ENCODE data around the gene SURF1. TPM values are rescaled to one million over a fixed set of nuclear protein-coding genes. Genes with fewer than 3 reads are reported as not detected.
A peak's percentile ranks its signal among the peaks of the same experiment; 100 is the strongest.

The SURF1 gene
- total RNA-seq, 1 experiment from 2014 or later: 28.1 TPM

GRCh38 chr9:133375116-133375723 lies 18.9 kb upstream of the SURF1 start:
- H4K20me1 ChIP-seq (ENCODE audit: low read length): peaks cover 17% of the 10 kb centered on the region; the same call in 1 of the 2 replicates
- peak overlapping the region; percentile 93 for H3K4me2 ChIP-seq (ENCODE audit: low read length)
- no peaks in the 10 kb centered on the region for H3K9me3 ChIP-seq (ENCODE audit: low read length)
- H3K4me3 ChIP-seq (ENCODE audit: low read length): peak overlapping the region; percentile 78
- POLR2A ChIA-PET (ENCODE audit: unreplicated experiment): no interaction called here
- peak overlapping the region; percentile 26; the same call in 1 of the 2 replicates for H3K27ac ChIP-seq (ENCODE audit: low read length)
- TF ChIP-seq CTCF (conservative IDR thresholded peaks at IDR 0.05; ENCODE audit: low read depth, low read length) (no peak; the same call in 1 of the 2 replicates), EZH2phosphoT487 (IDR thresholded peaks at IDR 0.05; ENCODE audit: borderline replicate concordance, low read length) (no peak), EZH2 (IDR thresholded peaks at IDR 0.05; ENCODE audit: low read length, unreplicated experiment) (no peak)
- DNase-seq (no peak), ATAC-seq (peak; percentile 16)
- peaks cover 7% of the 10 kb centered on the region; the same call in 1 of the 2 replicates for H3K4me1 ChIP-seq (ENCODE audit: insufficient read depth, low read length)
- BruUV-seq (replicated peaks): no TSS peak
- no peak overlapping the region for H2AFZ ChIP-seq (ENCODE audit: low read length)
- H3F3A ChIP-seq (ENCODE audit: low read length, unreplicated experiment): no peaks in the 10 kb centered on the region
- peak overlapping the region; percentile 90 for H3K9ac ChIP-seq (ENCODE audit: low read length)
- CTCF ChIA-PET: no interaction called here
- H3K79me2 ChIP-seq (ENCODE audit: low read length): peaks cover 55% of the 10 kb centered on the region
- H3K27me3 ChIP-seq (ENCODE audit: low read length): no peaks in the 10 kb centered on the region
- intact Hi-C loops (cut with micrococcal nuclease): no loop called here
- H3K36me3 ChIP-seq (ENCODE audit: low read depth, low read length): no peaks in the 10 kb centered on the region
- no peaks in the 10 kb centered on the region for H3K9me2 ChIP-seq (replicated peaks; ENCODE audit: low read length)

GRCh38 chr9:133374612-133375115 lies 18.4 kb upstream of the SURF1 start:
- H3K27ac ChIP-seq (ENCODE audit: low read length): no peak overlapping the region
- peaks cover 7% of the 10 kb centered on the region; the same call in 1 of the 2 replicates for H3K4me1 ChIP-seq (ENCODE audit: insufficient read depth, low read length)
- H3K4me2 ChIP-seq (ENCODE audit: low read length): peak overlapping the region; percentile 93
- no peaks in the 10 kb centered on the region for H3K27me3 ChIP-seq (ENCODE audit: low read length)
- H2AFZ ChIP-seq (ENCODE audit: low read length): no peak overlapping the region
- peaks cover 20% of the 10 kb centered on the region; the same call in 1 of the 2 replicates for H4K20me1 ChIP-seq (ENCODE audit: low read length)
- no peaks in the 10 kb centered on the region for H3K9me2 ChIP-seq (replicated peaks; ENCODE audit: low read length)
- TF ChIP-seq EZH2phosphoT487 (IDR thresholded peaks at IDR 0.05; ENCODE audit: borderline replicate concordance, low read length) (no peak), CTCF (conservative IDR thresholded peaks at IDR 0.05; ENCODE audit: low read depth, low read length) (no peak), EZH2 (IDR thresholded peaks at IDR 0.05; ENCODE audit: low read length, unreplicated experiment) (no peak)
- no peaks in the 10 kb centered on the region for H3K9me3 ChIP-seq (ENCODE audit: low read length)
- H3K9ac ChIP-seq (ENCODE audit: low read length): peak overlapping the region; percentile 90
- DNase-seq (no peak), ATAC-seq (no peak)
- intact Hi-C loops (cut with micrococcal nuclease): no loop called here
- H3K4me3 ChIP-seq (ENCODE audit: low read length): peak overlapping the region; percentile 78
- no peaks in the 10 kb centered on the region for H3F3A ChIP-seq (ENCODE audit: low read length, unreplicated experiment)
- H3K79me2 ChIP-seq (ENCODE audit: low read length): peaks cover 60% of the 10 kb centered on the region
- CTCF ChIA-PET: no interaction called here
- POLR2A ChIA-PET (ENCODE audit: unreplicated experiment): no interaction called here
- H3K36me3 ChIP-seq (ENCODE audit: low read depth, low read length): no peaks in the 10 kb centered on the region
- BruUV-seq (replicated peaks): TSS peak; percentile 44

DNA sequence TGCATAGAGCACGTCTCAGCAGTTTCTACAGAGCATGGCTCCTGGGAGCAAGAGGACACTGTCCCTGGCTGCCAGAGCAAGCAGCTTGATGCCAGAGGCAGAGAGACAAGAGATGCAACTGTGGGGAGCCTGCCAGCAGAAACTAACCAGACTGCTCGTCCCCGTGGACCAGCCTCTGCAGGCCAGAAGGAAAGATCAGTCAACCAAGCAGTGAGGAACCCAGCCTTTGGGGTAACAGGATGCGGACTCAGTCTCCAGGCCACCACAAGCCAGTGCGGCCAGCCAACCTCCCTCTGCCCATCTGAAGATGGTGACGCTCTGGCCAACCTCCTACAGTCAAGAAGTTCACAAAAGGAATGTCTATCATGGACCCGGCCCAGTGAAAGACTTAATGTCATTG lies 15.9 kb upstream of the SURF1 start:
- BruUV-seq (replicated peaks): no TSS peak
- Histone ChIP-seq H3F3A (ENCODE audit: low read length, unreplicated experiment) (no peaks in the 10 kb centered on the region), H2AFZ (ENCODE audit: low read length) (no peak overlapping the region), H3K4me2 (ENCODE audit: low read length) (no peak overlapping the region), H3K9me3 (ENCODE audit: low read length) (no peaks in the 10 kb centered on the region), H3K4me3 (ENCODE audit: low read length) (no peak overlapping the region), H3K36me3 (ENCODE audit: low read depth, low read length) (no peaks in the 10 kb centered on the region; the same call in 1 of the 2 replicates), H3K79me2 (ENCODE audit: low read length) (peaks cover 86% of the 10 kb centered on the region), H3K9me2 (replicated peaks; ENCODE audit: low read length) (no peaks in the 10 kb centered on the region), H4K20me1 (ENCODE audit: low read length) (peaks cover 37% of the 10 kb centered on the region; the same call in 1 of the 2 replicates), H3K27me3 (ENCODE audit: low read length) (no peaks in the 10 kb centered on the region), H3K27ac (ENCODE audit: low read length) (no peak overlapping the region), H3K4me1 (ENCODE audit: insufficient read depth, low read length) (peaks cover 15% of the 10 kb centered on the region; the same call in 1 of the 2 replicates), H3K9ac (ENCODE audit: low read length) (no peak overlapping the region)
- intact Hi-C loops (cut with micrococcal nuclease): no loop called here
- no peak for DNase-seq
- ChIA-PET CTCF (no interaction called here), POLR2A (ENCODE audit: unreplicated experiment) (no interaction called here)
- no peak for ATAC-seq
- TF ChIP-seq EZH2phosphoT487 (IDR thresholded peaks at IDR 0.05; ENCODE audit: borderline replicate concordance, low read length): no peak
- no peak for TF ChIP-seq EZH2 (IDR thresholded peaks at IDR 0.05; ENCODE audit: low read length, unreplicated experiment)
- no peak for TF ChIP-seq CTCF (conservative IDR thresholded peaks at IDR 0.05; ENCODE audit: low read depth, low read length)
